HS-5 (cell line): ENCODE measurements around the gene SNN.

Experiments
- DNase-seq: peaks from one replicate; pipeline ENCODE4 v3.0.0-alpha.2; 2012; ENCODE audit warnings: low read depth

SNN gene

GRCh38 chr16:11667221-11667823 lies 933 bp upstream of the SNN start:
- no peak for DNase-seq

GRCh38 chr16:11668623-11669379 lies 546 bp downstream of the SNN start:
- no peak for DNase-seq

GRCh38 chr16:11669380-11670146 lies 1.3 kb downstream of the SNN start:
- no peak for DNase-seq

DNA sequence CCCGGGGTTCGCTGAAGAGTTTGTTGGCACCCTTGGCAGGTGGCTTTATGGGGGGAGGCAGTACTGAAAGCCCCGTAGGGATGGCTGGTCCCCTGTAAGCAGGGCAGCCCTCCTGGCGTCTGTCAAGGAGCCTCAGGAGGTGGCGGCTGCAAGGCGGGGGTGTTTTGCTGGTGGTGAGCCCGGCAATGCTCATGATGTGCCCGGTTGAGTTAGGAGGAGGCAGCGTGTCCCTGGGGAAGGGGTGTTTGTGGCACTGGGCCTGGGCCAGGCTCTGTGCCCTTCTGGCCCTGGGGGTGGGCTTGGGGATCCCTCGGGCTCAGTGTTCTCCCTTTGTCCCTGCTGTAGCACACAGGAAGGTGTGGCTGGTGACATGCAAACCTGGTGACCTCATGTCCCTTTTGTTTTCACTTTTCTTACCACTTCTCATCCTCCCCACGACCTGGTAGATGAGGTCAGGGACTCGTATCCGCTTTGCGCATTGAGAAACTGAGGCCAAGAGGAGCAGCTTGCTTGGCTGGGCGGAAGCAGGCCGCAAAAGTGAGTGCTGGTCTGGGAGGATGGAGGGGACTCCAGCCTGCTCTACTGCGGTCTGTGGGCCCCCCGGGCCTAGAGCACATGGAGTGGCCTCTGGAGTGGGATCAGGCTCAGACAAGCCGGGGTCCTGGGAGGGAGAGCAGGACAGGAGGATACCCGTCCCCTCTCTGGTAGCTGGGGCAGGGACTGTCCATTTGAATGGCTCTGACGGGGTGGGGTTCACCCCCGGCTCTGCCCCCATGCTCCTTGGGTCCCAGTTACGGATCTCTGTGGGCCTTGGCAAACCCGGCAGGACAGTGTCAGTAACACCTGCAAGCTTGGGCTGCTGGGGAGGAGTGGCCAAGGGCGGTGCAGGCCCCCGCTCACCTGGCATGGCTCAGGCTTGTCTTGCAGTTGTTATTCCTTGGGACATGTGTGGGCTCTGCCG lies 2.2 kb downstream of the SNN start:
- no peak for DNase-seq

DNA sequence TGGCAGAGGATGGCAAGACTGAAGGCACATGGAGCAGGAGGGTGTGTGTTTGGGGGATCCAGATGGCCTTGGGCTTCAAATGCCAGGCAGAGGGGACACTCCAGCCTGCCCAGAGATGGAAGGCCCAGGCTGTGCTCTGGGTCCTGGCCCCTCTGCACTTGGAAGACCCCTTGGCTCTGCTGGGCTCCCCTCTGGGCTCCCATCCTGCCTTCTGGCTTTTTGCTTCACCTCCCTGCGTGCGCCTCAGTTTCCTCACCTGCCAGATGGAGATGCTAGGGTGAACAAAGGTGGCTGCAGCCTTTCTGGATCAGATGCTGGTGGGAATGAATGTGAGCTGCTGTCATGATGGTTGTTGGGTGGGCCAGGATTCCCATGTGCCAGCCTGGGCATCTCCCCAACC lies 3.0 kb downstream of the SNN start:
- DNase-seq = no peak

GRCh38 chr16:11671676-11672075 lies 3.4 kb downstream of the SNN start:
- DNase-seq = no peak

GRCh38 chr16:11672206-11673090 lies 4.2 kb downstream of the SNN start:
- no peak for DNase-seq

GRCh38 chr16:11673091-11674000 lies 5.1 kb downstream of the SNN start:
- DNase-seq = no peak

- no peak for DNase-seq
These were observed 6.0 kb downstream of the SNN start for GRCh38 chr16:11674001-11674817.

GRCh38 chr16:11674818-11675560 lies 6.7 kb downstream of the SNN start:
- DNase-seq = no peak

DNA sequence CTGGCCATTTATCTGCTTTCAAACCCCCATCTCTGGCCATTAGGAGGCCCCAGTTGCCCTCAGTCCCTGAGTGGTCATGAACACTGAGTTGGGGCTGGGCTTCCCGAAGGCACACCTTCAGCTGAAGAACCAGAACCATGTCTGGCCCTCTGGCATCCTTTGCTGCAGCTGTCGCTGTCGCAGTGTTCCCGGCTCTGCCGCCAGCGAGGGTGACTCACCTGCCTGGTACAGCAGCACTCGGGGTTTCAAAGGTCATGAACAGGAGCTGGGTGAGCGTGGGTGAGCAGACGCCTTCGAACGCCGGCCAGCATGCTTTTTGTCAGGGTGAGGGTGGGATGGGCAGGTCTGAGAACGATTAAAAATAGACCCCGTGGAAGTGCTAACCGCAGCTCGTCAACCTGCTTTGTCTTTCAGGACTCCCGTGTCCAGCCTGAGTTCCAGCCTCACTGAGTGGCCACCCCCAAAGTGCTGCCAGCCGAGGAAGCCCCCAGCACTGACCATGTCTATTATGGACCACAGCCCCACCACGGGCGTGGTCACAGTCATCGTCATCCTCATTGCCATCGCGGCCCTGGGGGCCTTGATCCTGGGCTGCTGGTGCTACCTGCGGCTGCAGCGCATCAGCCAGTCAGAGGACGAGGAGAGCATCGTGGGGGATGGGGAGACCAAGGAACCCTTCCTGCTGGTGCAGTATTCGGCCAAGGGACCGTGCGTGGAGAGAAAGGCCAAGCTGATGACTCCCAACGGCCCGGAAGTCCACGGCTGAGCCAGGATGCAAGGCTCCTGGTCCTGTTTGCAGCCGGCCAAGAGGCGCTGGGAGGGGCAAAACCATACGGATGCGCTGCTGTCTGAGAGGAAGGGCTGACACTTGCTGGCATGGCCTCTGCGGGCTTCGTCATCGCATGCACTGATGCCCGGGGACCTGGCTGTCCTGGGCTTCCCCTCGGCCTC lies 7.6 kb downstream of the SNN start:
- DNase-seq = no peak

DNA sequence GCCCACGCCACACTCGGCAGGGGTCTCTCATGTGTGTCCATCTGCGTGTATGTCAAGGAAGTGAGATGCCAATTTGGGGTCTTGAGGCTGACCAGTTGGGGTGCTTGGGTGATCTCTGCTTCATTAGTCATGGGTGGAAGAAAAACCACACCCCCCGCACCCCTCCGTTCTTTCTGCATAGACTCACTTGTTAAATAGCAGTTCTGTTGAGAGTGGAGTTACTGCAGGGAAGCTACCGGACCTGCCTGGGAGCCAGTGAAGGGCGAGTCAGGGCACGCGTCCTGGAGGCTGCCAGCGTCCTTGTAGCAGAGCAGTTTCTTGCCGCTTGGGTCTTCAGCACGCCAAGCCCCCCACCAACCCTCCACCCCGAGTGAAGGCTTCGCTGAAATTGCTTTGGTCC lies 8.5 kb downstream of the SNN start:
- DNase-seq = no peak

- no peak for DNase-seq
These were observed 9.2 kb downstream of the SNN start for GRCh38 chr16:11677451-11677951.

- no peak for DNase-seq
These were observed 10.0 kb downstream of the SNN start for GRCh38 chr16:11677959-11678881.

DNA sequence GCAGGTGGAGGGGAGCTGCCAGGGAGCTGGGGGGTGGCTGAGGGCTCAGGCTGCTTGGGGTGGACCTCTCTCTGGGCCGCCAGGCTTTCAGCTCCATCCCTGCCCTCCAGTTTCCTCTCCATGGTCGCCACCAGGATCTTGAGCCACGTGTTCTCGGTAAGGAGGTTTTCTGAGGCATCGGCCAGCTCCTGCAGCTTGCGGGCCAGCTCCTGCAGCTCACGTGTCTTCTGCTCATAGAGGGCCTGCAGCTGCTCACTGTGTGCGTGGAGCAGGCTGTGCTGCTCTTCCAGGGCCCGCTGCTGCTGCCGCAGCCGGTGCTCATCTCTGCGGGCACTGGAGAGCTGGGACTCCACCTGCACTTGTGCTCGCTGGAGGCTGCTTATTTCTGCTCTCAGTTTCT lies 11.0 kb downstream of the SNN start:
- DNase-seq = no peak
